OCI-LY1 (cell line): ENCODE measurements around the gene CHRNG.

Experiments used
- CTCF ChIP-seq: fragments of 200-600 bp; sonication (generic), shearing (Covaris generic); IDR thresholded peaks from 2 replicates; pipeline ENCODE4 v1.5.1; 2017; ENCODE audit warnings: mild to moderate bottlenecking, antibody characterized with exemption, low read length, moderate library complexity, mixed read lengths
- EZH2 ChIP-seq: fragments of 200-600 bp; sonication (generic), shearing (Covaris generic); IDR thresholded peaks from 2 replicates; pipeline ENCODE4 v1.8.0; 2017; ENCODE audit warnings: borderline replicate concordance, mixed run types, mild to moderate bottlenecking, antibody characterized with exemption, low read length, moderate library complexity, mixed read lengths

DNA sequence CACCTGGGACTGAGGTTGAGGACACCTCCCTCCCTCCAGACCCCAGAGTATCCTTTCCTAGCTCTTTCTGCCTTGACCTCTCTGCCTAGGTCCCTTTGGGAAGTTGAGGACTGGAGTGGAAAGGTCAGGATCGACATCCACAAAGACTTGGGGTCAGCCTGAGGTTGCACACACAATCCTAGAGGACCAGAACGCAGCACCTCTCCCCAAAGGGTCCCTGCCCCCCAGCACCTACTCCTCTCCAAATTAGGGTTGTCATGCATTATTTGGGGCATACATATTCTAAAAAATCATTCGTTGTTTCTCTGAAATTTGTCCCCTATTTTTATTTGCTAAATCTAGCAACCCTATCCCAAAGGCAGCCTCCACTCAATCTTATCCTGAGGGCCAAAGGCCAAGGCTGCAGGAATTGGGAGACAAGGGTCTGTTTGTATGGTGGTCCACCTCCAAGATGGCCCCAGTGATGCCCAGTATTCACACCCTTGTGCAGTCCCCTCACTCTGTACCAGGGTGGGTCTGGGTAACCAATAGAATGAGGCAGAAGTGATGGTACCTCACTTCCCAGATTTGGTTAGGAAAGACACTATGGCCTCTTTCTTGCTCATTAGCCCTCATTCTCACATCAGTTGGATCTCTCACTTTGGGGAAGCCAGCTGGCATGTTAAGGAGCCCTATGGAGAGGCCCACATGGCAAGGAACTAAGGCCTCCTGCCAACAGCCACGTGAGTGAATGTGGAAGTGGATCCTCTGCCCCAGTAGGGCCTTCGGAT, 3.5 kb upstream of the CHRNG start:
- TF ChIP-seq CTCF: no peak
- TF ChIP-seq EZH2: no peak
